SHP77 (cell line): ENCODE measurements around the gene DOCK10.
A peak's percentile ranks its signal among the peaks of the same experiment; 100 is the strongest.

Source experiments
- DNase-seq, 2 experiments: peaks; one replicate each; lab custom pipeline; 2025; lab: John Stamatoyannopoulos, UW

DOCK10 gene

GRCh38 chr2:224881846-224882245 is 160.4 kb downstream of the DOCK10 start:
- no peak for DNase-seq

GRCh38 chr2:224876522-224876921 is 165.7 kb downstream of the DOCK10 start:
- no peak for DNase-seq

DNA sequence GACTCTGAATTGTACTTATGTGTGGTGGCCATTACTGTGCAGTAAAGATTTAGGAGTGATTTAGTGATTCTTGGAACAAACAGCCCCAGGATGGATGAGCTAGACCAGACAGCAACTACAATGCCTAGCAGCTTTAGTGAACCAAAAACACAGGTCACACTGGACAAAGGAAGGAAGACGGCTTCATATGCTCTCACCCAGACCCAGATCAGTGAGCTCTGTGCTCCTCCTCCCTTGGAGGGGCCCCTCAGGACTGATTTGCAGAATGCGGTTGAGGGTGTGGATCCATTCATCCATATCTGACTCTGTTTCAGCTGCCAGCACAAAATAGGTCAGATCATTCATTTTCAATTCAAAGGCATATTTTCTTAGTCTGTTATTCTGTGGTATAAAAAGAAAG is 166.4 kb downstream of the DOCK10 start:
- DNase-seq, result no peak

GRCh38 chr2:224875153-224875552 is 167.1 kb downstream of the DOCK10 start:
- no peak for DNase-seq

DNA sequence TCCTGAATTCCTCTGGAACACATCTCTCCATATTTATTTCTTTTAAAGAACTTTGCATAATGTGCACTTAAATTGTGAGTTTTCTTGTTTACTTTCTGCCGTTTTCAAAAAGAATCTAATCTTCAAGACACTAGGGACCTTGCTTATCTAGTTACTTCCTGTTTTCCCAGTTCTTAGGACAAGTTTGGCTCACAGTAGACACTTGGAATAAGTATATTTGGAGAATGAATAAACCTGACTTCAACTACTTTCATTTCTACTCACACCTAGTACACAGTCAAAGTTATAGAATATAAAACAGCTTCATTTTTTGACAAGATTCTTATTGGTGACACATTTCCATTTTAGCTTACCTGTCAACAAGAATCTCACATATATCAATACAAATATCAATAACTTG is 170.5 kb downstream of the DOCK10 start:
- no peak for DNase-seq

- no peak for DNase-seq
Measured at GRCh38 chr2:224870341-224870740, 171.9 kb downstream of the DOCK10 start.

GRCh38 chr2:224869601-224870233 is 172.6 kb downstream of the DOCK10 start:
- no peak for DNase-seq

- DNase-seq, result no peak
Measured at GRCh38 chr2:224865016-224865415, 177.3 kb downstream of the DOCK10 start.

DNA sequence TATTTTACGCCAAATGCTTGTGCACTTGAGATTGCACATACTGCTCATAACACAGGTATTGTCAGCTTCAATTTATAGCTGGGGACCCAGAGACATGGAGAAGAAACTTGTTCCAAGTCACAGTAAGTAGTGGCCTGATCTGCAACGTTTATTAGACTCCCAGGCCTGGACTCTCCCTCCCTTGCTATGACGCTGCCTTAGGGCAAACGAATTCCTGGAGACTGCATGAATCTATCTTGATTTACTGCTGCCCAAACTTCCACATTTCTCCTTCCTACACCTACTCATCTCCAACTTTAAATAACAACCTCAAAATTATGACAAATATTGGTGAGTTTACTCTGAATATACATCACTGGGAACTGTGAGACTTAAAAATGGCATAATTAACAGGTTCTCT is 181.0 kb downstream of the DOCK10 start:
- no peak for DNase-seq

DNA sequence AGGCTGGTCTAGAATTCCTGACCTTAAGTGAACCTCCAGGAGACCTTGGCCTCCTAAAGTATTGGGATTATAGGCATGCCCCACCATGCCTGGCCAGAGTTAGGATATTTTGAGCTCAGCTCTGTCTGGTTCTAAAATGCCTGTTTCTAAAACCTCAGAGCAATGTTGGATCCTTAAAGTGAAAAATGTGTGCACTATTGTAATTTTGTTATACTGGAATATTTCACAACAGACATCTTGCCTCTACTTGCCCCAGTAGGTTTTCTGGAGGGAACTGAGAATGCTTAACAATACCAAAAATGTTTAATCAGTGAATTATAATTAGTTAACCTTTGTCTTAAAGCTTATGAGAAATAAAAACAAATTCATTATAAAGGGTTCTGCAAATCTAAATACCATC is 181.5 kb downstream of the DOCK10 start:
- no peak for DNase-seq

DNA sequence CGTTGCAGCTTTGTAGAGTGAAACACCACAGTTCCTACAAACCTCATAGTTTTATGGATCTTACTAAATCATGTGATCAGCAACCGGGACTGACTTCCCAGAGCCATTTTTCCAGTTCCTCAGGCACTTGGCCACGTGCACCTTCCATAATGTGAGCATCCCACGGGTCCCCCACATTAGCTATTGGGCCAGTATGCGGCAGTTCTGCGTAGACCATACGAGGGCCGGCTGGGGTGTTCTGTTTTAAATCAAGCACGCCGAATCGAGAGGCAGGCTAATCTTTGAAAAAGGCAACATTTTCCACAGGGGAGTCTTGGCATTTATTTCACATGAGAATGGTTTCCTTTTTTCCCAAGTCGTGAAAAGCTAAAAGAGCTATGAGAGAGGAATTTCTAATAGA is 190.5 kb downstream of the DOCK10 start:
- no peak for DNase-seq

DNA sequence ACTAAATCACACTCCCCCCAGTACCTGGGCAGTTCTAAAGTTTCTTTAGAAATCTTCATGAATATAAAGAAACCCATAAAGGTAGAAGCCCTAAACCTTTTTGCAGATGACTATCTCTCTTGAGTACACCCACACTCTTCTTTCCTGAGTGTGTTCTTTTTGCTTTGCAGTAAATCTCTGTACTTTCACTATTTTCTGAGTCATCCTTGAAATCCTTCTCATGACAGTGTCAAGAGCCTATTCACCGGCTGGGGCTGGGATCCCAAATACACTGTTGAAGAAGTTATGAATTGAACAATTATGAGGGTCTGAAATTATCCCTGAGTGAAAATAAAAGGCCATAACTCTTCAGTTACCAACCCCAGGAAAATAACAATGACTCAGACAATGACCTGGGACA is 192.2 kb downstream of the DOCK10 start:
- DNase-seq, result no peak

DNA sequence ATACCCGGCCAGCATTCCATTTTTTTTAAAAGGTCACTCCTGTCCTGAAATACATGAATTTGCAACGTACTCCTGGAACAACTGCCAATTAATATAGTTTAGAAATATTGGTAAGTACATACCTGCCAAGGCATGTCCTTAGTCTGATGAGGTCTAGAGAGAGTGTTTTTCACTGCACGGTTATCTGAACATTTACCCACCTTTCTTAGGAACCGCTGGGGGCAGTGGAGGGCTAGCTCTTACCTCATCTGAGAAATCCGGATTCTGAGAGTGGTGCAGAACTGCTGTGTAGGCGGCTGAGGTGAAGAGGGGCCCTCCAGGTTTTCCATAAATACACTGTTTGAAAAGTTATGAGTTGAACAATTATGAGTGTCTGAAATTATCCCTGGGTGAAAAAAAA is 193.0 kb downstream of the DOCK10 start:
- no peak for DNase-seq

GRCh38 chr2:224847961-224848850 is 194.1 kb downstream of the DOCK10 start:
- peak; percentile 5 to 28 for DNase-seq

GRCh38 chr2:224847381-224847780 is 194.9 kb downstream of the DOCK10 start:
- no peak for DNase-seq

- DNase-seq, result no peak
Measured at GRCh38 chr2:224846686-224847085, 195.6 kb downstream of the DOCK10 start.

GRCh38 chr2:224846161-224846560 is 196.1 kb downstream of the DOCK10 start:
- DNase-seq, result no peak

DNA sequence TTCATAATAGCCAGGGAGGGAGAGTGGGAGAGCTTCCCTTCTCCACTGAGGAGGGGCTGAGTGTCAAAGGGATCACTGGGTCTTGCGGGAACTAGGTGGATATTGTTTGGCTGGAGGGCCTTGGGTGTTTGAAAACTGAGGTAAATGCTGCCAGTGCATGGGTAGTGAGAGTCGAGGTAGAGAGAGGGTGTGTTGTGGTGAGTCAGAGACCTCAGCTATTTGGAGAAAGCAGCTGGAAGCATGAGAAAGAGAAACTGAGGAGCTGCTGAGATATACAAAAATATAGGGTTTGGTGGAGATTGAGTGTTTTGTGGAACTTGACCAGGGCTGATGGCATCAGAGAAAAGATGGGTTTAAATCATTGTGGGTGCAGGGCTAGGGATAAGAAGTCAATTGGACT is 199.1 kb downstream of the DOCK10 start:
- DNase-seq, result no peak

- no peak for DNase-seq
Measured at GRCh38 chr2:224841910-224842309, 200.4 kb downstream of the DOCK10 start.

- DNase-seq, result no peak
Measured at GRCh38 chr2:224838335-224838734, 203.9 kb downstream of the DOCK10 start.

DNA sequence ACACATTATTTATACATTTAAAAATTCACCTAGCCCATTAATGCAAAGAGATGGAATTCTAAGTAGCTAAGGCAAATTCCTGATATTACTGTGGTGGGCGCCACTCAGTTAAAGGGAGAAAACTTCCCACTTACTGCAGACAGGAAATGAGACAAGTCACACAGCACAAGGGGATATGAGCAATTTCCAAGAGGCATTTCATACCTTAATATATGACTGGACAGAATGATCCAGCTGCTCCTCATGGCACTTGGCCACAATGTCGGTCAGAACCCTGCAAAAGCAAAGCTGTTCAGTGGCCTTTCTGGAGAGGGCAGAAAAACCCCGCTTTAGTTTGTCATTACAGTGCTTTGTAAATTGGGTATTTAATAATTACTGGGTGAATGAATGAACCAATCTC is 204.7 kb downstream of the DOCK10 start:
- no peak for DNase-seq

DNA sequence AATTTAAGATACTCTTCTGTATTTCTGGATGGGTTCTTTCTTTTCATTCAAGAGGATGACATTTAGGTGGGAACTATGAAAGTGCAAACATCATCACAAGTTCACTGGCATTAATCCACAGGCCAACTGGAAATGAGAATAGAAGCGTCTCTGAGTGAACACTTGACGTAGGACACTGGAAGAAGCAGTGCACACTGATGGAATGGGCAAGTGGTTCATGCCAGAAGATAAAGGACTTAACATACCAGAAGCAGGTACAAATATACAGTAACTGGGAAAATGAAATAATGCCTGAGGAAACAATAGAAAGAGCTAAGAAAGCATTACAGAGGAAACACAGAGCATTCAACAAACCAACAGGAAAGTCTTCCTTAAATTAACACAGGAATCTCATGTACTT is 205.2 kb downstream of the DOCK10 start:
- no peak for DNase-seq

DNA sequence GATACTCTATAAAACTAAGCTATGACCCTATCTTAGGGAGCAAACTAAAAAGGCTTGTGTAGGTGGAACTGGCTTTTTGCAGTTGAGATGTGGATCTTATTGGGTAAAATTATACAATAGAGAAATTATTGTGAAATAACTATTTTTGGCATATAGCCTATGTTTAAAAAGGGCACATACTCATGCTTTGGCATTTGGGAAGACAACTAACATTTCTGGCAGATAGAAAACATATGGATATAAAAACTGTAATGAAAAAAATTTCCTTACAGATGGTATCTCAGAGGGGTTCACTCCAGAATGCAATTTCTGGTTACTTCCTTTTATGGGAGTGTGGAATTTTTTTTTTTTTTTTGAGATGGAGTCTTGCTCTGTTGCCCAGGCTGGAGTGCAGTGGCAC is 206.0 kb downstream of the DOCK10 start:
- DNase-seq, result no peak

DNA sequence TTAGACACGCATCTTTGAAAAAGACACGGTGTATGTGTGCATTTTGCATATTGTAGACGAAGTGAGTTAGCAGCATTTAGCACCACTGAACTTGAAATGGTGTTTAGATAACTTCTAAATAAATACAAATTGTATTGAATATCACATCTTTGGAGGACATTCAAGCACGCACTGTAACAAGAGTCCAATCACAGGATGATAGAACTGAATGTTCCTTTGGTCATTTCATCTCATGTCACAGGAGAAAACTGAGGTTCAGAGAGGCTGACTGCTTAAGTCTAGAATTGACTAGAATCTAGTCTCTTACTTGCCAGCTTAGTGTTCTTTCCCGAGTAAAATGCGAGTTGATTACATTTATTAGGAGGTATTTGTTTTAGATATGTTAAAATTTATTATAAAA is 206.9 kb downstream of the DOCK10 start:
- no peak for DNase-seq
